Natural killer cell (primary cell): ENCODE measurements around the gene GBE1. TPM values are rescaled to one million over a fixed set of nuclear protein-coding genes. Genes with fewer than 3 reads are reported as not detected.

Experiments
- ATAC-seq, 3 donors: fragments of 150-1000 bp in 2 of 3; fragments of 200-7000 bp in 1 of 3; cut with Tn5 transposase; 1 replicate in 1 of 3; 2 replicates in 2 of 3; pipeline ENCODE4 v1.10.0; 2021; ENCODE audit warnings: mild to moderate bottlenecking in 2 of 3, moderate library complexity in 2 of 3
- DNase-seq, 2 donors: peaks; one replicate each; pipeline versions ENCODE4 v3.0.0 to v3.0.0-alpha.2; 2013 to 2021; ENCODE audit warnings: mixed read lengths in 1 of 2
- H3K27ac ChIP-seq: one replicate; pipeline ENCODE4 v1.5.1; 2013; ENCODE audit warnings: mild to moderate bottlenecking, low read length
- H3K27me3 ChIP-seq: one replicate; pipeline ENCODE4 v1.6.1; 2013; ENCODE audit warnings: low read length; ENCODE audit not compliant: control insufficient read depth, insufficient read depth
- H3K36me3 ChIP-seq: one replicate; pipeline ENCODE4 v1.6.1; 2013; ENCODE audit warnings: low read length; ENCODE audit not compliant: control insufficient read depth, insufficient read depth
- H3K4me1 ChIP-seq: one replicate; pipeline ENCODE4 v1.6.1; 2013; ENCODE audit warnings: low read length; ENCODE audit not compliant: control insufficient read depth, insufficient read depth
- H3K4me3 ChIP-seq: one replicate; pipeline ENCODE4 v1.5.1; 2013; ENCODE audit warnings: low read length
- H3K9me3 ChIP-seq: one replicate; pipeline ENCODE4 v1.6.1; 2013; ENCODE audit warnings: low read length; ENCODE audit not compliant: control insufficient read depth, insufficient read depth
- H3K27ac Mint-ChIP-seq, 2 donors: one replicate each; pipeline ENCODE4 v1.8.0; 2022; ENCODE audit warnings: mild to moderate bottlenecking in 2 of 2, mixed read lengths in 2 of 2, moderate library complexity in 1 of 2
- H3K27me3 Mint-ChIP-seq, 2 donors: one replicate each; pipeline ENCODE4 v1.8.0; 2022; ENCODE audit warnings: low read depth in 2 of 2, mixed read lengths in 2 of 2
- H3K36me3 Mint-ChIP-seq: one replicate; pipeline ENCODE4 v1.8.0; 2022; ENCODE audit warnings: mixed read lengths
- H3K4me1 Mint-ChIP-seq, 2 donors: one replicate each; pipeline ENCODE4 v1.8.0; 2022; ENCODE audit warnings: mixed read lengths in 2 of 2
- H3K4me3 Mint-ChIP-seq: one replicate; pipeline ENCODE4 v1.8.0; 2022; ENCODE audit warnings: mild to moderate bottlenecking, moderate library complexity, mixed read lengths
- H3K9me3 Mint-ChIP-seq, 2 donors: one replicate each; pipeline ENCODE4 v1.8.0; 2022; ENCODE audit warnings: mixed read lengths in 2 of 2
- CTCF ChIP-seq: fragments of 200-600 bp; IDR thresholded peaks from one replicate; pipeline ENCODE4 v1.8.0; 2022; ENCODE audit warnings: antibody characterized with exemption
- WGBS: methylation state at CpG from one replicate; pipeline ENCODE4 v1.1.7; 2013; ENCODE audit warnings: missing lambda C conversion rate; ENCODE audit not compliant: insufficient coverage; 5-methylcytosine and 5-hydroxymethylcytosine counted together
- intact Hi-C: fragments of 100-400 bp; cut with micrococcal nuclease; formaldehyde crosslinking; loops from one replicate; pipeline ENCODE4 v1.14.2; 2022
- total RNA-seq, 4 donors: library from RNA; stranded (reverse); fragments of 120-200 nt in 1 of 4; gene quantifications; one replicate each; pipeline versions ENCODE4 v1.2.3 to v1.2.4, GENCODE V29; 2013 to 2022

The GBE1 gene
- total RNA-seq, 3 donors from 2014 or later (not counting 1 experiment from before 2014, with no cell fraction given): 8.8 to 11.8 (median 9.7) TPM

GRCh38 chr3:81696090-81696489 lies 65.4 kb downstream of the GBE1 start:
- Mint-ChIP-seq H3K36me3 (peaks cover 10% of the 10 kb centered on the region), H3K4me3 (no peak overlapping the region), H3K4me1 (no peaks in the 10 kb centered on the region), H3K27me3 (no peaks in the 10 kb centered on the region), H3K27ac (no peak overlapping the region), H3K9me3 (no peaks in the 10 kb centered on the region)
- DNase-seq: no peak
- 98% methylated on average over 2 of the region's 3 CpGs for WGBS
- intact Hi-C loops: no loop called here
- Histone ChIP-seq H3K36me3 (no peaks in the 10 kb centered on the region), H3K9me3 (no peaks in the 10 kb centered on the region), H3K27me3 (no peaks in the 10 kb centered on the region), H3K27ac (no peak overlapping the region), H3K4me1 (no peaks in the 10 kb centered on the region), H3K4me3 (no peak overlapping the region)
- no peak for TF ChIP-seq CTCF
- ATAC-seq: no peak

- H3K36me3 Mint-ChIP-seq: peaks cover 10% of the 10 kb centered on the region
- Histone ChIP-seq H3K4me1 (no peaks in the 10 kb centered on the region), H3K27ac (no peak overlapping the region), H3K36me3 (no peaks in the 10 kb centered on the region), H3K9me3 (no peaks in the 10 kb centered on the region), H3K27me3 (no peaks in the 10 kb centered on the region), H3K4me3 (no peak overlapping the region)
- no peaks in the 10 kb centered on the region for H3K4me1 Mint-ChIP-seq
- WGBS: 93% methylated on average over 2 of the region's 2 CpGs
- H3K27me3 Mint-ChIP-seq: no peaks in the 10 kb centered on the region
- no peak for ATAC-seq
- no peaks in the 10 kb centered on the region for H3K9me3 Mint-ChIP-seq
- no peak overlapping the region for H3K27ac Mint-ChIP-seq
- no peak for TF ChIP-seq CTCF
- intact Hi-C loops: no loop called here
- DNase-seq: no peak
- H3K4me3 Mint-ChIP-seq: no peak overlapping the region
These were observed 66.1 kb downstream of the GBE1 start for GRCh38 chr3:81695302-81695701.

GRCh38 chr3:81694662-81695061 lies 66.8 kb downstream of the GBE1 start:
- Mint-ChIP-seq H3K27ac (no peak overlapping the region), H3K27me3 (no peaks in the 10 kb centered on the region), H3K9me3 (no peaks in the 10 kb centered on the region), H3K36me3 (peaks cover 8% of the 10 kb centered on the region), H3K4me3 (no peak overlapping the region), H3K4me1 (no peaks in the 10 kb centered on the region)
- TF ChIP-seq CTCF: no peak
- no peak for DNase-seq
- Histone ChIP-seq H3K4me3 (no peak overlapping the region), H3K4me1 (no peaks in the 10 kb centered on the region), H3K9me3 (no peaks in the 10 kb centered on the region), H3K27me3 (no peaks in the 10 kb centered on the region), H3K27ac (no peak overlapping the region), H3K36me3 (no peaks in the 10 kb centered on the region)
- ATAC-seq: no peak
- intact Hi-C loops: no loop called here
- WGBS: 93% methylated on average over 5 of the region's 5 CpGs

- DNase-seq (no peak), ATAC-seq (no peak)
- H3K36me3 Mint-ChIP-seq: no peaks in the 10 kb centered on the region
- Histone ChIP-seq H3K36me3 (no peaks in the 10 kb centered on the region), H3K4me3 (no peak overlapping the region), H3K9me3 (no peaks in the 10 kb centered on the region), H3K27ac (no peak overlapping the region), H3K4me1 (no peaks in the 10 kb centered on the region), H3K27me3 (no peaks in the 10 kb centered on the region)
- no peak for TF ChIP-seq CTCF
- H3K9me3 Mint-ChIP-seq: no peaks in the 10 kb centered on the region
- H3K4me3 Mint-ChIP-seq: no peak overlapping the region
- H3K27ac Mint-ChIP-seq: no peak overlapping the region
- no peaks in the 10 kb centered on the region for H3K27me3 Mint-ChIP-seq
- H3K4me1 Mint-ChIP-seq: no peaks in the 10 kb centered on the region
- no CpG with 5 or more reads among the region's 1 CpG for WGBS
- intact Hi-C loops: no loop called here
These were observed 68.7 kb downstream of the GBE1 start for GRCh38 chr3:81692766-81693165.
